Renal cortex interstitium (tissue), 11 donors: ENCODE measurements around the gene C10orf90. TPM values are rescaled to one million over a fixed set of nuclear protein-coding genes. Genes with fewer than 3 reads are reported as not detected.

Source experiments
- DNase-seq, 11 donors: peaks; one replicate each; pipeline ENCODE4 v3.0.0-alpha.2; 2013; ENCODE audit warnings: low read depth in 9 of 11, low spot score in 4 of 11; ENCODE audit errors: extremely low read depth in 1 of 11
- polyA plus RNA-seq, 3 donors: library from polyadenylated mRNA; unstranded; fragments of 120-200 nt; gene quantifications; one replicate each; pipeline ENCODE4 v1.2.1, GENCODE V29; 2013; ENCODE audit not compliant: insufficient read length in 3 of 3

The C10orf90 gene
- polyA plus RNA-seq, 3 donors, result 0.52 to 0.70 (median 0.70) TPM

DNA sequence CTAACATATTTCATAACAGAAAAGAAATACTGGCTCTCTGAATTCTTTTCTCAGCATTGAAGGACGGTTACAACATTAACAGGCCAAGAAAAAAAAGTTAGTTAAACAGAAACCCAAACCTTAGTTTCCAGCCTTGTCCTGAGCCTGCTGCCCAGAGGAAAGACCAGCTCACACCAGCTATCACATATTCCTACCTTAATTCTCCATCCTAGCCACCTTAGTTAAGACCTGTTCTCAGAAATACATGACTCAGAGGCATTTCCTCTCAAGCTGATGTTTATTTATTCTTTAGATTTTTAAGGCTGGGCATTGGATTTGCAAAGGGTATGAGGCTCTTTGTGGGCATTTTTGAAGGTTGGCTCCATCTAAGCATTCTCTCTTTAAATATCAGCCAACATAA, 247.9 kb downstream of the C10orf90 start:
- no peak for DNase-seq

DNA sequence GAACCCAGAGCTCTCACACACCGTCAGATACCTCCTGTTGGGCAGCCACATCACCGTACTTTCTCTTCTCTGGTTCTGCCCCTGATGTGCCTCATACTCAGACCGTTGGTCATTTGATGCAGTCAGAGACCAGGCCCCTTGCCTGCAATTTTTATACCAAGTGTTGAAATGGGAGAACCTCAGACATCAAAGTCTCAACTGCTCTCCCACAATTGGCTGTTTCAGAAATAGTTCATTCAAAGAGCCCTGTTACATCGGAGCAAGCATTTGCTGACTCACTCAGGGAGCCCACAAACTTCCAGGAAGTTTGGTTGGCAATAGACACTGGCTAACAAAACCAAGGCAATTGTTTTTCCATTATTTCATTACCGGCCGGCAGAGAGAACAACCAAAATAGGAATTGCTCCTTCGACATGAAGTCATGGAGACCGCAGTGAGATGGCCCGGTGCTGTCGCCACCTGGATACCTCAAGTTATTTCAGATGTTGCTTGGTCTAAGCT, 248.7 kb downstream of the C10orf90 start:
- DNase-seq, result no peak

DNA sequence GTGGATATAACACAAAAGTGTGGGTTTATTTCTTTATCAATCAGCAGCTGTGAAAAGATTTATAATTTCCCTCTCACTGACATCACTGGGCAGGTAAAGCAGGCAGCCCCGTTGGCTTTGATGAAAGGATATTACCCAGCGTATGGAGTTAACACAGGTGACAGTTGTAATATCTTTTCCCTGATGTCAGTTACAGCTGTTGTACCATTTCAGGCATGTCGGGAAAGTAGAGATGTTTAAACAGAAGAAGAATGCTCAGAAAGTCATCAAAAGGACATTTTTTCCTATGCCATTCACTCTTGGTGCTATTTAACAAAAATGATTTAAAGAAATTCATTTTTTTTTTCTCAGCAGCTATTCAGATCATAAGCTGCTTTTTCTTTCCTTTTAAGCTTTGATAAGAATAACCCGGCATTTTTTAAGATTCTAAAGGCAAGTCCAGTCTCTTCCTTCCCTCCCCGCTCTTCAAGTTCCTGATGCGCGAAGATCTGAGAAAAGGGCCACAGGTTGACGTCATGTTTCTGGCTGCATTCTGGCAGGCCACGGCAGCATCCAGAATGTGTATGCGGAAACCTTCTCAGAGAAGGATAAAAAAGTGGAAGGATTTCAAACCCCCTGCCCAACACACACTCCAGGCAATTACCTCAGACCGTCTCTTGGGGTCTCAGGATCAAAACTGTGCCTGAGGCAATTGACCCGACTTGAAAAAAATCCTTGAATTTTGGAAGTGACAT, 249.8 kb downstream of the C10orf90 start:
- DNase-seq, result no peak

DNA sequence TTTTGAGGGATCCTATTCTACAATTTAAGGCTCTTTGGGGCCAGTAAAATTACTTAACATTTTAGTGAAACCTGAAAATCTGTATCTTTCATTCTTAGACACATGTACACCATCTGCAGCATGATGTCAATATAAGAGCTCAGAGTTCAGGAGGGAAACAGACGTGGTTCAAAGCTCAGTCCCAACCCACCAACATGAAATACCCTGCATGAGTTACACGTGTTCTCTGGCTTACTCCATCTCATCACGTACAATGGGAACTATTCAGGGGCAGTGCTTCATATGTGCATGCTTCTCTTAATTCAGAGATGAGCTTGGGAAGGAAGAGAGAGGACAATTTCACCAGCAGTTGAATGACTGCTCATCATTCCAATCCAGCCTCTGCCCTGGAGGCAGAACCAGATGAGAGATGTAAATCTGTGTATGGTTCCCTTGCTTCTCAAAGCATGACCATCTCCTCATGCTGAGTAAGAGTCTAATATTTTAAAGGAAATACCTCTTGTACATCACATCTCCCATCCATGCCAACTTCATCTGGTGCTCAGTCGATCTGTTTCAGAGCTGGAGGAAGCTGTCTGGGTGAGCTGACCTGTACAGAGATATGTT, 253.2 kb downstream of the C10orf90 start:
- DNase-seq, result no peak

DNA sequence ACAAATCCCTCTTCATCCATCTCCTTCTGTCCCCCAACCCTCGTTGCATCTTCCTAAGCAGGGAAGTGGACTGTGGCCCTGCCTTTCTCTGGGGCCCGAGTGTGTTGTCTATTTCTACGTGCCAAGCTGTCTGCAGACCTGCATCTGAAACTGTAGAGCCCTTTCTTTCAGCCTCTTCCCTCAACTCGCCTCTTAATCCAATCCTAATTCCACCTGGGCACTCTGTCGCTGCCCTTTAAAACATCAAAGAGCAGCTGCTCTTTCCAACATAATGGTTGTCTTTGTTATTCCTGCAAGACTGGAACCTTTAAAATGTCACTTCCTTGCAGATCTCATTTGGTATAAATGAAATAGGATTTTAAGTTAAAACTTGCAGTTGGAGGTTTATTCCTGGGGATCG, 260.7 kb downstream of the C10orf90 start:
- DNase-seq, result no peak

DNA sequence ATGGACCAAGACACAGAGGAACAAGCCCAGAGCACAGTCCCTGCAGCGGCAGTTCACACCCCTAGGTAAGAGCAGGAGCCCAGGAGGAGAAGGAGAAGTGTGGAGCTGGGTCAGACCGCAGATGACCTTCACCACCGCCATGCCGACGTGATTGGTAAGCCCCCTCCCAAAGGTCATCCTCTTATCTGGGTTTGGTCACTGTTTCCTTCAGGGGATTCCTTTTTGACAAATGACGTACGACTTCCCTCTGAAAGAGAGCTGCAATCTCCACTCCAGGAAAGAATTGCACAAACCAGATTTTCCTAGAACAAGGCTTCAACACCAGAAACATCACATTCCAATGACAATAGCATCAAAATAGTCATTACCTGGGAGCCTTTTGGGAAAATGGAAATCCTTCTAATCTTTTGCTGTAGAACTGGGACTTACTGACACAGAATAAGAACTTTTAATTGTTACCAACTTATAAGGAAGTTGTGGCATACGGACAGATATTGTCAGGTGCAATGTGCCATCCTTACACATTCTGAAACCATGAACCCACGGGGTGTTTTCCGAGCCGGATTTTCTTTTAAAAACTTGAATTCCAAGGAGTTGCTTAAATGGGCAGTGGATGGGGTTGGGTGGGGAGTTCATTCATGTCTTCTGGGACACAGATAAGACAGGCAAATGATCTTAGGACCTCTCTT, 261.4 kb downstream of the C10orf90 start:
- no peak for DNase-seq

DNA sequence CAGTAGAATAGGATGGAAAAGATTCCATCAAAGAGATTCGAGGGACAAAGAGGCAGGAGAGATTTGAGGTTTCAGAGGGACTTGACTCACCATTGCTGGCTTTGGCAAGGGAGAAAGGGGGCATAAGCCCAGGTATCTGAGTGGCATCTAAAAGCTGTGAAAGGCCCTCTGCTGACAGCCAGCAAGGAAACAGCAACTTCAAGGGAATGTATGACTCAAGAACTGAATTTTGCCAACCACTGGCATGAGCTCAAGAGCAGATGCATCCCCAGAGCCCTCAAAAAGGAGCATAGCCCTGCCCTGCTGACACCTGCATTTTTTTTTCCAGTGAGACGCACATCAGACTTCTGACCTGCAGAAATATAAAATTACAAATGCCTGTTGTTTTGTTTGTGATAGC, 262.7 kb downstream of the C10orf90 start:
- DNase-seq, result no peak

DNA sequence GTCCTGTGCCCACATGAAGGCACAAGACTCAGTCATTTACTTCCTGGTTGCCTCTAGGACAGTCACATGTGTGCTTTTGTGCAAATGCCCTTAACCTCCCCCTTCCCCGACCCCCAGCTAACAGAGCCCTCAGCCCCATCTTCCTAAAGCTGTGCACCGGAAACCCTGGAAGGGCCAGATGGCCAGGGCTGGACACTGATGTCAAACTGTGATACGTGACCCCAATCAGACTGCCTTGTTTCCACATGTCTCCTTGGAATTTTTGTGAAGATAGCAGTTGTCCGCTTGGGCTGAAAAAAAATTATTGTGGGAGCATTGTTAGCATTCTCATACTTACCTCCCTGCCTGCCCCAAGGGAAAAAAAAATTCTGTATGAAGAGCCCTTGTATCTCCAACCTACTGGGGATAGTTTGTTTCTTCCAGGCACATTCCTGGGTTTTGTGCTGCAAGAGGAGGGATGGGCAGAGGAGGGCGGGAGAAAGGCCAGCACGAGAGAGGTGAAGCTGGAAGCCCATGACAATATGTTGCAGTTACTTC, 265.2 kb downstream of the C10orf90 start:
- no peak for DNase-seq

DNA sequence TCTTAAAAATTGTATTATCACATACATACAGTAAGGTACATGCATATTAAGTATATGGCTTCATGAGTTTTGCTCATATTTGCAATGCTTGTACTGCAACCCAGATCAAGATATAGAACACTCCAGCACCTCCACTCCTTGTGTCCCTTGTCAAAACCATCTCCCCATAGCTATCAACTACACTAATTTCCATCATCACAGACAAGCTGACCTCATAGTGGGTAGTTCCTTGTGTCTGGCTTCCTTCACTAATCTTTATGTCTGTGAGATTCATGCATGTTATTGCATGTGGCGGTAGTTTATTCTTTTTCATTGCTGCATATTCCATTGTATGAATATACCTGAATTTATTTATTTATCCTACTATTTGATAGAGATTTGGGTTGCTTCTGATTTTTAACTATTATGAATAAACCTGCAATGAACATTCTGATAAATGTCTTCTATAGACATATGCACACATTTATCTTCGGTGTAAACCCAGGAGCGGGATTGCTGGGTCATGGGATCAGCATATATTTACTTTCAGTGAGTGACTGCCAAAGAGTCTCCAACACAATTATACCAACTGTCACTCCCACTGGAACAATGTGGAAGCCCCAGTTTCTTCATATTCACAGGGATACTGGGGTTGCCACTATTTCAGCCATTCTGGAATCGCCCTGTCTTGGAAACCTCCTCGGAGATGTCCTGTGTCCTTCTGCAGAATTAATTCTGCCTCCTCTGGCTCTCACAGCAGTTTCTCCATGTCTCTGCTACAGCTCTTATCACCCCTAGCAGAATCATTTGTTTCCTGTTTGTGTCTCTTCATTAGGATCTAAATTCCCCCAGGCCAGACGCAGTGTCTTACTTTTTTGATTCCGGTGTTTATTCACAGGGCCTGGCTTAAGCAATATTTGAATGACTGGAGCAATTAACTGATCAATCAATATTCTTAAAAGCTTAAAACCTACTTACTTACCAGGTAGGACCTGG, 267.5 kb downstream of the C10orf90 start:
- no peak for DNase-seq

DNA sequence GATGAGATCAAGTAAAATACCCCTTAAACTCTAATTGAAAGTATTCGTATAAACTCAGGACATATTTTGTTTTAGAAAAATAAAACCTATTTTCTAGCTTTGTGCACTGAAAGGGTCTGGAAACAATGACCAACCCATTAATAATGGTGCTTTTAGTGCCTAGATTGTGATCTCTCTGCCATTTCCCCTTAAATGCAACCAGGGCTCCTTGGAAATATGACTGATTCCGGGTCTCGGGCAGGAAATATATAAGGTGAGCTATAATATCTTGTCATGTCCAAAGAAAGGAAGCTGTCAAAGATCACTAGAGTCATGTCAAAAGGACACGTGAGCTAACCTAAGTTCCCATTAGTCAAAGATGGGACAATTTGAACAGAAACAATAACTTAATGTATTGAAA, 269.9 kb downstream of the C10orf90 start:
- no peak for DNase-seq

DNA sequence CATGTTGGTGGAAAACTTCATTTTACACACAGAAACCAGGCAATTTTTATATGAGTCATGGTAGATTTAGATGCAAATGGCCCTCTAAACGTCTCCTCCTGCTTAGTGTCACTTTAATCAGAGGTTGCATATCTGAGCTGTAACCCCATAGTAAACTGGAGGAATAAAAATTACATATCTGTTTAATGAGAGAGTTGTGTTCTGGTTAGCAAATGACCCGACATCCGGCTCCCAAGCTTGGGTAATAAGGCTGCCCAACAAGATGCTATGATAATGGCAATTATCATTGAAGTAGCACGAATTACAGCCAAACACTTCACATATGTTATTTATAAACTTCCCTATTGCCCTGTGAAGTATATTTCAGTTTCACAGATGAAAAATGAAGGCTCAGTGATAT, 271.6 kb downstream of the C10orf90 start:
- no peak for DNase-seq

DNA sequence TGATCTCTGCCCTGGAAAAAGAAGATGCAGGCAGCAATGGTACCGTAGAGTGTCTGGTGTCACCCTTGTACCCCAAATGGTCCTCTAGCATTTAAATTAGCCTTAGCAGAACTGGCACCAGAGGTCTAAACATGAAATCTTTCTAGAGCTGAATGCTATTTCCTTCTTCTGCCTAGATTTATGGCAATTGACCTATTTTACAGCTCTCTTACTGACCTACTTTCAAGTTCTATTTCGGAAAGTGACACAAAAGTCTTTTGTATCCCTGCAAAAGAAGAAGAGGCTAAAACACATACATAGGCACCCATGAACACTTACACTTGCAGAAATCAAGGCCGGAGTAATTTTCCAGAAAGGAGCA, 272.1 kb downstream of the C10orf90 start:
- no peak for DNase-seq

DNA sequence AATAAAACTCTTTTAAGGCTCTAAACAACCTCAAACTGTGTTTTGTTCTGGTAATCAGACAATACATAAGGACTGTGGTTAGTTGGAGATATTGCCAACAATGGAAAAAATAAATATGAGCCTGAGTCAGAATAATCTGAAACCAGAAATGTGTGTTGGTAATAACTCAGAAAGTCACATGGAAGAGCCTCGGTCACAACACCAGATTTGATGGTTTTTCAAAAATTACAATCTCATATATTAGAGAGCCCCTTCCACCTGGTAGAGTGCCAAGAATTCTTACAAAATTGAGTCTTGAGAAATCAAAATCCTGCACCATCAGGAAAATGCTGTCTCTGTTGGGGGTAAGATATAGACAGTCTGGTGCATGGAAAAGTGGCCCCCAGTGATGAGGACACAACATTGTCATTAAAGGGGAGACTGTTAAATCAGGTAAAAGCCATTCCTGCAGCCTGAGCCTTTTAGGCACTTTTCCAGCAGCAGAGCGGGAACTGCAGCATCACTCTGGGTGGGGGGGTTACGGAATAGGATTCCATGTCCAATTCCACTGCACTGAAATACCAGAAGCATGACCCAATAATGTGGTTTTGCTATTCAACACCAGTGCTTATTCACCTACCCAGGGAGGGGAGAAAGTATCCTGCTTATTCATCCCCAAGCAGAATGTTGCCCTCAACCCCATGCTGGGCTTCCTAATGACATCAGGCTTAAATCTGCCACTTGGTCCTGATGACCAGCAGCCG, 272.7 kb downstream of the C10orf90 start:
- DNase-seq, result no peak

DNA sequence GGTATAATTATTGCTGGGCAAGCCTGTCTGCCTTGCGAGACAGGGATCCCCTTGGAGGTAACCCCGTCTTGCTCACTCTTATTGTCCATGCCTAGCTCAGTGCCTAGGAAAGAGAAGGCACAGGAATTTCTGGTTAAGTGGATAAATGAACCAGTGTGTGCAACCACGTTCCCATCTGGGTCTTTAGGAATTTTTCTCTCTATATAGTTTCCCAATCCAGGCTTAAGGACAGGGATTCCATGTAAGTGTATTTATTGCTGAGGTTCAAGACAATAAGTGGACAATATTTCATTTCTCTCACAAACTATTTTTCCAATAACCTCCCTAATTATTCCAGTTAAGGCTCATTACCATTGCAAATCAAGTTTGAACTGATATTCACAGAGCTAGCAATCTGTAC, 273.3 kb downstream of the C10orf90 start:
- no peak for DNase-seq

DNA sequence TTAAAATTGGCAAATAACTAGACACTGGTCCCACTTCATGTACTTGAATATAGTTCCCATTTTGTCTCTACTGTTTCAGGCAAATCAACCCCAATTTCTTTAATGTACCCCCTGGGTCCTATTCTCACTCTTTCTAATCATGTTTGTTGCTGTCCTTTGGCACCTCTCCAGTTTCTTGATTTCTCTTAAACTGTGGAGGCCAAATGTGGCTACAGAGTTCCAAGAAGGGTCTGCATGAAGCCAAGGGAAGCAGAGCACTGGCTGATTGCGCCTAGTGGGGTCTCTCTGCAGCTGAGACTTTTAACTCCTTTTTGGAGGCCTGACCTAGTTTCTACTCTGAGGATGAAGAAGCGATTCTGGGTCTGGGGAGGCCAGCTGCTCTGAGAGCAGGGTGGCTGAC, 275.5 kb downstream of the C10orf90 start:
- no peak for DNase-seq

DNA sequence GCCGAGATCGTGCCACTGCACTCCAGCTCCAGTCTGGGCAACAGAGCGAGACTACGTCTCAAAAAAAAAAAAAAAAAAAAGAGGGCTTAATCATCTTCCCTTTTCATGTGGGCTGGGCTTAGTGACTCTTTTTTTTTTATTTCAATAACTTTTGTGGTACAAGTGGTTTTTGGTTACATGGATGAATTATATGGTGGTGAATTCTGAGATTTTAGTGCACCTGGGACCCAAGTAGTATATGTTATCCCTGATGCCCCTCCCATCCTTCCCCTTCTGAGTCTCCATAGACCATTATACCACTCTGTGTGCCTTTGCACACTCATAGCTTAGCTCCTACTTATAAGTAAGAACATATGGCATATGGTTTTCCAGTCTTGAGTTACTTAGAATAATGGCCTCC, 277.4 kb downstream of the C10orf90 start:
- DNase-seq, result no peak

DNA sequence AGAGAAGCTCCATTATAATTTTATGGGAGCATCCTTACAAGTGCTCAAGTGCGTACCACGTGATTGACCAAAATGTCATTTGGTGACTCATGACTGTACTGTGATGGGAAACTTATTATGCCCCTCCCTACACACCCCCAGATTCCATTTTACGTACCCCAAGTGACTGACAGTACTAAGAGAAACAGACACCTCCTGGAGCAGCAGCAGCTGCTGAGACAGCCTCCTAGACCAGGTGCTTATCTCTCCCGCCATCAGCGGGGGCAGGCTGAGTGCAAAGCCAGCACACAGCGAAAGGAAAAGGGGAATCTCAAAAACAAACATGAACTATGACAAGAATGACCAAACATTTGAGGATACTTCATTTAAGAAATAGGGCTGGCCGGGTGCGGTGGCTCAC, 278.0 kb downstream of the C10orf90 start:
- DNase-seq, result no peak

DNA sequence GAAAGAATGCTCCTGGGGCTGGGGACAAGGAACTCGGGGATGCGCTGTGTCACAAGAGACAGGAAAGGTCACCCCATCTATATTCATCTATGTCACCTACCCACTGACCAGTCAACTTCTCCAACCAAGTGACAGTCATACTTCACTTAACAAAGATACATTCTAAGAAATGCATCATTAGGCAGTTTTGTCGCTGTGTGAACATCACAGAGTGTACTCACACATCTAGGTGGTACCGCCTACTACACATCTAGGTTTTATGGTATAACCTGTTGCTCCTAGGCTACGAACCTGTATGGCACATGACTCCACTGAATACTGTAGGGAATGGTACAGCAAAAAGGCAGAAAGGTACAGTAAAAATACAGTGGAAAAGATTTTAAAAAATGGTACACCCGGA, 278.4 kb downstream of the C10orf90 start:
- no peak for DNase-seq
